Measurements from ENCODE around the gene ZNF10.

ZNF10 gene

DNA sequence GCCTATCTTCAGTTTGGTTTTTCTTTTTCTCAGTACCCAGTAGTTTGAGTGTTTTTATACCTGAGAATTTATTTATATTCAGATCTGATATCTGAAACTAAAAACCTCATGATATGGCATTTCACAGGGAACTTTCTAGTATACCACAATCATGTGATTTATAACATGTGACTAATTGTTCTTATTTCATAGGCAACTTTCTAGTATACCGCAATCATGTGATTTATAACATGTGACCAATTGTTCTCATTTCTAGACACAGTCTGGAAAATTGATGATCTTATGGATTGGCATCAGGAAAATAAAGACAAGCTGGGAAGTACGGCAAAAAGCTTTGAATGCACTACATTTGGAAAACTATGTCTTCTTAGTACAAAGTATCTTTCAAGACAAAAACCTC, 71.5 kb downstream of the ZNF10 start:
- DNase-seq (ENCODE audit: low read depth) = no peak

DNA sequence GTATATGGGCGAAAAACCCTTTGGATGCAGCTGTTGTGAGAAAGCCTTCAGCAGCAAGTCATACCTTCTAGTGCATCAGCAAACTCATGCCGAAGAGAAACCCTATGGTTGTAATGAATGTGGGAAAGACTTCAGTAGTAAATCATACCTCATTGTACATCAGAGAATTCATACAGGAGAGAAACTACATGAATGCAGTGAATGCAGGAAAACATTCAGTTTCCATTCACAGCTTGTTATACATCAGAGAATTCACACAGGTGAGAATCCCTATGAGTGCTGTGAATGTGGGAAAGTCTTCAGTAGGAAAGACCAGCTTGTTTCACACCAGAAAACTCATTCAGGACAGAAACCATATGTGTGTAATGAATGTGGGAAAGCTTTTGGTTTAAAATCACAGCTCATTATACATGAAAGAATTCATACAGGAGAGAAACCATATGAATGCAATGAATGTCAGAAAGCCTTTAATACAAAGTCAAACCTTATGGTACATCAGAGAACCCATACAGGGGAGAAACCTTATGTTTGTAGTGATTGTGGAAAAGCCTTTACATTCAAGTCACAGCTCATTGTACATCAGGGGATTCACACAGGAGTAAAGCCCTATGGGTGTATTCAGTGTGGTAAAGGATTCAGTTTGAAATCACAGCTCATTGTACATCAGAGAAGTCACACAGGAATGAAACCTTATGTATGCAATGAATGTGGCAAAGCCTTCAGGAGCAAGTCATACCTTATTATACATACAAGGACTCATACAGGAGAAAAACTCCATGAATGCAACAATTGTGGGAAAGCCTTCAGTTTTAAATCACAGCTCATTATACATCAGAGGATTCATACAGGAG, 72.3 kb downstream of the ZNF10 start:
- DNase-seq (ENCODE audit: low read depth) = no peak

DNA sequence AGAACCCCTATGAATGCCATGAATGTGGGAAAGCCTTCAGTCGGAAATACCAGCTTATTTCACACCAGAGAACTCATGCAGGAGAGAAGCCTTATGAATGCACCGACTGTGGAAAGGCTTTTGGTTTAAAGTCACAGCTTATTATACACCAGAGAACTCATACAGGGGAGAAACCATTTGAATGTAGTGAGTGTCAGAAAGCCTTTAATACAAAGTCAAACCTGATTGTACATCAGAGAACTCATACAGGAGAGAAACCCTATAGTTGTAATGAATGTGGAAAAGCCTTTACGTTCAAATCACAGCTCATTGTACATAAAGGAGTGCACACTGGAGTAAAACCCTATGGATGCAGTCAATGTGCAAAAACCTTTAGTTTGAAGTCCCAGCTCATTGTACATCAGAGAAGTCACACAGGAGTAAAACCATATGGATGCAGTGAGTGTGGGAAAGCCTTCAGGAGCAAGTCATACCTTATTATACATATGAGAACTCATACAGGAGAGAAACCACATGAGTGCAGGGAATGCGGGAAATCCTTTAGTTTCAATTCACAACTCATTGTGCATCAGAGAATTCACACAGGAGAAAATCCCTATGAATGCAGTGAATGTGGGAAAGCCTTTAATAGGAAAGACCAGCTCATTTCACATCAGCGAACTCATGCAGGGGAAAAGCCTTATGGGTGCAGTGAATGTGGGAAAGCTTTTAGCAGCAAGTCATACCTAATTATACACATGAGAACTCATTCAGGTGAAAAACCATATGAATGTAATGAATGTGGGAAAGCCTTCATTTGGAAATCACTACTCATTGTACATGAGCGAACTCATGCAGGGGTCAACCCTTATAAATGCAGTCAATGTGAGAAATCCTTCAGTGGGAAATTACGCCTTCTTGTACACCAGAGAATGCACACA, 73.2 kb downstream of the ZNF10 start:
- no peak for DNase-seq (ENCODE audit: low read depth)

DNA sequence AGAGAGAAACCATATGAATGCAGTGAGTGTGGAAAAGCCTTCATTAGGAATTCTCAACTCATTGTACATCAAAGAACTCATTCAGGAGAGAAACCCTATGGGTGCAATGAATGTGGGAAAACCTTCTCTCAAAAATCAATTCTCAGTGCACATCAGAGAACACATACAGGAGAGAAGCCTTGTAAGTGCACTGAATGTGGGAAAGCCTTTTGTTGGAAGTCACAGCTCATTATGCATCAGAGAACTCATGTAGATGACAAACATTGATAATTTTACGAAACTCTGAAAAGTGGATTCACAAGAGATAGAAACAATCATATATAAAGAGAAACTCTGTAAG, 73.8 kb downstream of the ZNF10 start:
- DNase-seq (ENCODE audit: low read depth) = no peak

DNA sequence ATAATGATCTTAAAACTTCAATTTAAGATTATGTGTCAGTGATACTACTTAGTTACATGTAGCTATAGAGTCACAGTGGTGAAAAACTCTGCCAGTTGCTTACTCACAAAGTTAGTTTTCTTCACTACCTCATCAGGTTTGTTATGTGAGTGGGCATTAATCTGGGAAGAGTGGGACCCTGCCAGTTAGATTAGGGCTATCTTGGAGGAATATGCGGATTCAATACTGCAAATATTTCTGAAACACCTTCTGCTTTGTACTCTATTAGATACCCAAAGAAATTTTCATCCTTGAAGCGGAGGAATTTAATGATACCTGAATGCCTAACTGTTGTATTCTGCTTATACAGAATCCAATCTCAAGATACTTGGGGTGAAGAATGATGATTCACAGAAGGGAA, 76.0 kb downstream of the ZNF10 start:
- no peak for DNase-seq (ENCODE audit: low read depth)
